NCI-H2029 treated with DMSO at 0.1 percent for 48 hours (cell line): Measurements from ENCODE around the gene ZNF611.
"Not testable (repeated sequence)": the region's sequence is repeated elsewhere in the genome, so short reads cannot be mapped to it uniquely, and the experiment has no call there.

ENCODE experiments used
- DNase-seq: peaks from one replicate; lab custom pipeline; 2025; lab: John Stamatoyannopoulos, UW

Gene ZNF611

GRCh38 chr19:52679598-52679997 is 55.2 kb downstream of the ZNF611 start:
- DNase-seq, result no peak

- DNase-seq, result not testable (repeated sequence)
These were observed 59.6 kb downstream of the ZNF611 start for GRCh38 chr19:52675239-52675638.

- no peak for DNase-seq
These were observed 61.8 kb downstream of the ZNF611 start for GRCh38 chr19:52673014-52673413.

- no peak for DNase-seq
These were observed 64.8 kb downstream of the ZNF611 start for GRCh38 chr19:52670046-52670445.

GRCh38 chr19:52669586-52669985 is 65.3 kb downstream of the ZNF611 start:
- no peak for DNase-seq

GRCh38 chr19:52667972-52668371 is 66.9 kb downstream of the ZNF611 start:
- no peak for DNase-seq

GRCh38 chr19:52666506-52666905 is 68.3 kb downstream of the ZNF611 start:
- DNase-seq, result no peak

GRCh38 chr19:52665529-52665928 is 69.3 kb downstream of the ZNF611 start:
- DNase-seq, result no peak

GRCh38 chr19:52665027-52665426 is 69.8 kb downstream of the ZNF611 start:
- DNase-seq, result no peak

- no peak for DNase-seq
These were observed 70.4 kb downstream of the ZNF611 start for GRCh38 chr19:52664461-52664860.

- no peak for DNase-seq
These were observed 72.2 kb downstream of the ZNF611 start for GRCh38 chr19:52662631-52663030.

- DNase-seq, result no peak
These were observed 73.9 kb downstream of the ZNF611 start for GRCh38 chr19:52660981-52661380.

- no peak for DNase-seq
These were observed 75.8 kb downstream of the ZNF611 start for GRCh38 chr19:52659013-52659412.

GRCh38 chr19:52658595-52658994 is 76.2 kb downstream of the ZNF611 start:
- peak; percentile 18 for DNase-seq

- no peak for DNase-seq
These were observed 81.7 kb downstream of the ZNF611 start for GRCh38 chr19:52653161-52653560.
